ENCODE results near the gene ADGRA1.
"Not testable (repeated sequence)": the region's sequence is repeated elsewhere in the genome, so short reads cannot be mapped to it uniquely, and the experiment has no call there.

The ADGRA1 gene

GRCh38 chr10:133143546-133143945 is 55.8 kb downstream of the ADGRA1 start:
- DNase-seq (ENCODE audit: low read depth in 3 of 3), result no peak

- no peak for DNase-seq (ENCODE audit: low read depth in 3 of 3)
Measured at GRCh38 chr10:133144771-133145170, 57.0 kb downstream of the ADGRA1 start.

- no peak for DNase-seq (ENCODE audit: low read depth in 3 of 3)
Measured at GRCh38 chr10:133150226-133150625, 62.5 kb downstream of the ADGRA1 start.

GRCh38 chr10:133150656-133151055 is 62.9 kb downstream of the ADGRA1 start:
- DNase-seq (ENCODE audit: low read depth in 3 of 3), result no peak

GRCh38 chr10:133151071-133151470 is 63.3 kb downstream of the ADGRA1 start:
- not testable (repeated sequence) for DNase-seq (ENCODE audit: low read depth in 3 of 3)

GRCh38 chr10:133151543-133151972 is 63.8 kb downstream of the ADGRA1 start:
- DNase-seq (ENCODE audit: low read depth in 3 of 3), result no peak

DNA sequence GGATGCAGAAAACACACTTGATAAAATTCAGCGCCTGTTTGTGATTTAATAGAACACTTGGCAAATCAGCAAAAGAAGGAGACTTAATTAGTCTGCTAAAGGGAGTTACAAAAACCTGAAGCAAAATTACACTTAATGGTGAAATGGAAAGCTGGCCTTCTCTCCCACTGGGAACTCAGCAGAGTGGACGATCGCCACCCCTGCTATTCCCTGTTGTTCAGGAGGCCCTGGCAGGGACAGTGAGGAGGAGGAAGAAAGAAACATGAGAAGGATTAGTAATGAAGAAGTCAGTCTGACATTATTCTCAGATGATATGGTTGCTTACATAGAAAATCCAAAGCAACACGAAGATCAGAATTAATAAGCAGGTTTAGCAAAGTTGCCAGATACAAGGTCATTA is 66.7 kb downstream of the ADGRA1 start:
- no peak for DNase-seq (ENCODE audit: low read depth in 3 of 3)

DNA sequence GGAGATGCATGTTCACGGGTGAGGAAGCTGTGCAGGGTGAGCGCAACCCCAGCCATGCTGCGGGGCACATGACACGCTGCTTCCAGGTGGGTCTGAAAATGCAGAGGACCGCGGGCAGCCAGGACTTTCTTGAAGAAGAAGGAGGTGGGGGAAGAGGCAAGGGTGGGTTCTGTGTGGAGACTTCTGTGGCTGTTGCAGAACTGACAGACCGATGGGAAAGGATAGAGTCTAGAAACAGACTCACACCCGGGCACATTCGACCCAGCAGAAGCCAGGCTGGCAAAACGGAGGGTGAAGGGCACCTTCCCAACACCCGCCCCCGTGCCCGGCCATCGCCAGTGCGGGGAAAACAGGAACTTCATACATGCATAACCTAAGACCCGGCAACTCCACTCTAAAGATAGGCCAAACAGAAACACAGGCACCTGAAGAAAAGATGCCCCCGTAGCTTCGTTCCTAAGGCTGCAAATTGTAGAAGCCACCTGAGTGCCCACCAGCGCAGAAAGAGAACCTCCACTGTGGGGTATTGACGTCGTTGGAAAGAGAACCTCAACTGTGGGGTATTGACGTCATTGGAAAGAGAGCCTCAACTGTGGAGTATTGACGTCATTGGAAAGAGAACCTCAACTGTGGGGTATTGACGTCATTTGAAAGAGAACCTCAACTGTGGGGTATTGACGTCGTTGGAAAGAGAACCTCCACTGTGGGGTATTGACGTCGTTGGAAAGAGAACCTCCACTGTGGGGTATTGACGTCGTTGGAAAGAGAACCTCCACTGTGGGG is 67.5 kb downstream of the ADGRA1 start:
- no peak for DNase-seq (ENCODE audit: low read depth in 3 of 3)

- DNase-seq (ENCODE audit: low read depth in 3 of 3), result no peak
Measured at GRCh38 chr10:133156674-133157579, 69.2 kb downstream of the ADGRA1 start.

- no peak for DNase-seq (ENCODE audit: low read depth in 3 of 3)
Measured at GRCh38 chr10:133157662-133158436, 70.1 kb downstream of the ADGRA1 start.

DNA sequence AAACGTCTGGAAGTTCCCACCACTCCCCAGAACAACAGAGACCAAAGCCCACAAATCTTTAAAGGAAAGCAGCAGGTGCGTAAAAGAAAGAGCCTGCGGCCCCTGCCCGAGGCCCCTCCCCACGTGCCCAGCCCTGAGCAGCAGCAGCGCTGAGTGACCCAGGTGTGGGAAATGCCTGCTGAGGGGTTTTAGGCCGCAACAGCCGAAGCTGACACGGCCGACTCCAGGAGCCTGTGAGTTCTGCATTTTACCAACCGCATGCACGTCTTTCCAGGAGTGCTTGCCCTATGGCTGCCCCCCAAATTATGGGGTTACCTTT is 70.7 kb downstream of the ADGRA1 start:
- no peak for DNase-seq (ENCODE audit: low read depth in 3 of 3)

GRCh38 chr10:133158756-133159610 is 71.3 kb downstream of the ADGRA1 start:
- DNase-seq (ENCODE audit: low read depth in 3 of 3), result no peak

DNA sequence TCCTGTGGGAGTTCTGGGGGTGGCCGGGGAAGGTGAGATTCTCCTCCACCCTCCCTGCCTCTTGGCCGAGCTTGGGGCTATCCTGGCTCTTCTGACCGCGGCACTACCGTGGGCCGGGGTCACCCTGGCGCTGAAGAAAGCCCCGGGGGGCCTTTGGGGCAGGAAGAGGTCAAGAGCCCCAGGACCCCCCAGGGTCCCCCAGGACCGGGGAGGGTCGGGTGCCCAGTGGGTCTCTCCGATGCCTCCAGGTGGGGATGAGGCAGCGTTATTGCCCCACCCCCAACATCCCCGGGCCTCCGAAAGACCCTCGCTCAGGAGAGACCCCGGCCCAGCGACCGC is 71.9 kb downstream of the ADGRA1 start:
- no peak for DNase-seq (ENCODE audit: low read depth in 3 of 3)

DNA sequence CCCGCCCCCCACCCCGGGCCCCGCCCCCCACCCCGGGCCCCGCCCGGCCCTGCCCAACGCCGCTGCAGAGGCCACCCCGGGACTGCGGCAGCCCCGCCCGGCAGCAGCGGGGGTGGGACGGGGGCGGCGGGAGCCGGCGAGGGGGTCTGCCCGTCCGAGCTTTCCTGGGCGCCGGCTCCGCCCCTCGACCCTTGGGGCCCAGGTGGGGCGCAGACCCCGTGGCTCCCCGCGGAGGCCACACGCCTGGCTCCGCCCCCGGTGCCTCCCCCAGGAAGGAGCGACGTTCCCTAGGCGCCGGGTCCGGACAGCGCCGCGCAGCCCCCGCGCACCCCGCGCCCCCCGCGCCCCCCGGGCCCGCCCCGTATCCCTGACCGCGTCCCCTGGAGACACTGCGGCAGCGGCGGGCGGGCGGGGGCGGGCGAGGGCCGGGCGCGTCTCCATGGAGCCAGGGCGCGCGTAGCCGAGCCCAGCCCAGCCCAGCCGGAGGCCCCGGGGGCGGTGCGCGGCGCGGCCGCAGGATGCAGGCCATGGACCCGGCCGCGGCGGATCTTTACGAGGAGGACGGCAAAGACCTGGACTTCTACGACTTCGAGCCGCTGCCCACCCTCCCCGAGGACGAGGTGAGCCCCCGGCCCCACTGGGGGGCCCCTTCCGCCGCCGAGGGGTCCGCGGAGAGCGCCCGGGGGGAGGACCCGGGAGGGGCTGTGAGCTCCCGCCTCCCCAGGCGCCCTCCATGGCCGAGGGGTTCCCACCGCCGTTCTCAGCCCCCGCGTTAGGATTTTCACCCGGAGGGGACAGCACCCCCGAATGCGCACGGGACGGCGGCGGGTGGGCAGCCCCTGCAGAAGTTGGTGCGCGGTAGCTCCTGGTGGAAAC is 72.5 kb downstream of the ADGRA1 start, which contains the start of gene KNDC1:
Gene KNDC1 (plus strand): TSS at position 270 of the 876 bp plus-strand sequence. CDS start 249 bp downstream, at position 519.
- DNase-seq (ENCODE audit: low read depth in 3 of 3), result no peak

- no peak for DNase-seq (ENCODE audit: low read depth in 3 of 3)
Measured at GRCh38 chr10:133160826-133161471, 73.2 kb downstream of the ADGRA1 start.

DNA sequence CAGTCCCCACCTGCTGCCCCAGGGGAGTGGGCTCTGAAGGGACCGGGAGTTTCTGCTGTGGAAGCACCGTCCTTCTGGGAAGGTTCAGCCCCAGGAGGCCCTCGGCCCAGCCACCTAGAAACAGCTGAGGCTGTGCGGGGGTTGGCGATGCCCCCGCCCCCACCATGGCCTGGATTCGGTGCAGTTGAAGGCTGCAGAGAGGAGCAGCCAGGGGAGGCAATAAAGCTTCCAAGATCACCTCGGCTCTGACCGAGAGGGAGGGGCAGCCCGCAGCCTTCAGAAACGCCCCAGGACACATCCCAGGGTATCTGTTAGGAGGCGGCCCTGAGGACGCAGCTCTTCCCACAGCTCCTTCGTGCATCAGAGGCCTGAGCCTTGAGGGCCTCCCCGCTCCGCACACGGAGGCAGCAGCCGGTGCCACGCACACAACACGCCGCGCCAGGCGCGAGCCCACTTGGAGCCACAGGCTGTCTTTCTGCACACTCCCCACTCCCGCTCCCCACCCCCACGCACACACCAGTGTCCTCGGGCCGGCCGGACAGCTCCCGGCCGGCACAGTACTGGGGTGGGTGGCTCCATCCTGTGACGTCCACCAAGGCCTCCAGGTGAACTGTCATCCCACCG is 73.9 kb downstream of the ADGRA1 start:
- DNase-seq (ENCODE audit: low read depth in 3 of 3), result no peak

DNA sequence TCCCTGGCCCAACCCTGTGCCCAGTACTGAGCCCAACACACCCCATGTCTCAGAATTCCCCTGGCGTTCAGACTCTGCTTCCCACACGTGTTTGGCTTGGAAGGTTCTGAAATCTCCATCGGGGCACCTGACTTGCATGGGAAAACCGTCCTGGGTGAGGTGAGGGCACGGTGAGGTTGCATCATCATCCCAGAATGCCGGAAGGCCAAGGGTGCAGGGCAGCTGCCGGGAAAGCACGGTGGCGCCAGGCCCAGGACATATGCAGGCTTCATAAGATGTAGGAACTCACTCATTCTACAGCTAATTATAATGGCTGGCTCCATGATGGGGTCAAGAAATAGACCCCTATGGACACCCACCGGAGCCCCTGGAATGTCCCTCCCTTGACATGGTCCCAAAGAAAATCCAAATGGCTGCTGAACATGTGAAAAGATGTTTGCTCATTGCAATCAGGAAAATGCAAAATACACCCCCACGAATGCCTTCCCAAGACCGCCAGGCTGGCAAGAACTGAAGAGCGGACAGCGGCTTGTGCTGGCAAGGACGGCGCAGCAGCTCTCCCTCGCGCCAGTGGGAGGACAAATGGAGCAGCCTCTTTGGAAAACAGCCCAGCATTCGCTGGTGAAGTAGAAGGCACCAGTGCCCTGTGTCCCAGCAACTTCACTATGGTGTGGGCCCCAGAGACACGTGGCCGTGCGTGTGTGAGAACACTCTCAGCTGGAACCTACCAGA is 74.6 kb downstream of the ADGRA1 start:
- DNase-seq (ENCODE audit: low read depth in 3 of 3), result no peak

Data from stimulated activated CD4-positive, alpha-beta T cell treated with anti-CD3 and anti-CD28 coated beads, TNF-alpha, amount 100 ng/mL, for 48 hours (primary cell).